GM12878 (cell line): Measurements from ENCODE around the gene SNCAIP.

Source experiments
- CEBPB ChIP-seq, 2 experiments: fragments of 150-350 bp in 1 of 2; IDR thresholded peaks; 2 replicates each; pipeline ENCODE4 v1.6.1; 2012 to 2014; ENCODE audit warnings: low read depth in 2 of 2, low read length in 2 of 2, borderline replicate concordance in 1 of 2, inconsistent platforms in 1 of 2
- GABPA ChIP-seq: IDR thresholded peaks from 2 replicates; pipeline ENCODE4 v1.6.1; 2014; ENCODE audit warnings: antibody characterized with exemption, low read depth, mild to moderate bottlenecking, inconsistent platforms
- POLR2A ChIP-seq: IDR thresholded peaks from 2 replicates; pipeline ENCODE4 v1.6.1; 2011; ENCODE audit warnings: low read depth, mild to moderate bottlenecking, low read length
- POU2F2 ChIP-seq: IDR thresholded peaks from 3 replicates; pipeline ENCODE4 v1.6.1; 2011; ENCODE audit warnings: low read depth, mild to moderate bottlenecking, low read length, borderline replicate concordance
- RFX5 ChIP-seq: IDR thresholded peaks from 2 replicates; pipeline ENCODE4 v1.6.1; 2011; ENCODE audit warnings: low read depth, low read length, improper control_type of control experiment
- SMAD1 ChIP-seq: fragments of 450-650 bp; IDR thresholded peaks from 2 replicates; pipeline ENCODE4 v1.6.1; 2018; ENCODE audit warnings: mild to moderate bottlenecking, low read depth; ENCODE audit not compliant: partially characterized antibody
- TAF1 ChIP-seq: IDR thresholded peaks from 2 replicates; pipeline ENCODE4 v1.6.1; 2011; ENCODE audit warnings: mild to moderate bottlenecking, low read depth, low read length, borderline replicate concordance
- YY1 ChIP-seq: IDR thresholded peaks from 2 replicates; pipeline ENCODE4 v1.6.1; 2011; ENCODE audit warnings: low read depth, mild to moderate bottlenecking, low read length
- TF ChIP-seq, protein P1 (sequence below): fragments of 150-350 bp; IDR thresholded peaks from 2 replicates; pipeline ENCODE4 v1.6.1; 2014; ENCODE audit warnings: mild to moderate bottlenecking, low read depth, low read length
- TF ChIP-seq, protein P2 (sequence below): fragments of 450-650 bp; IDR thresholded peaks from 2 replicates; pipeline ENCODE4 v1.6.1; 2018; ENCODE audit warnings: borderline replicate concordance, mild to moderate bottlenecking; ENCODE audit not compliant: partially characterized antibody
- TF ChIP-seq, protein P3 (sequence below): IDR thresholded peaks from 2 replicates; pipeline ENCODE4 v1.6.1; 2012; ENCODE audit warnings: mild to moderate bottlenecking, low read depth, low read length
- TF ChIP-seq, protein P4 (sequence below): IDR thresholded peaks from 2 replicates; pipeline ENCODE4 v1.6.1; 2012; ENCODE audit warnings: low read depth, low read length, improper control_type of control experiment
- TF ChIP-seq, protein P5 (sequence below): fragments of 450-650 bp; IDR thresholded peaks from 2 replicates; pipeline ENCODE4 v1.6.1; 2018; ENCODE audit warnings: mild to moderate bottlenecking, low read depth, moderate library complexity; ENCODE audit not compliant: partially characterized antibody

DNA sequence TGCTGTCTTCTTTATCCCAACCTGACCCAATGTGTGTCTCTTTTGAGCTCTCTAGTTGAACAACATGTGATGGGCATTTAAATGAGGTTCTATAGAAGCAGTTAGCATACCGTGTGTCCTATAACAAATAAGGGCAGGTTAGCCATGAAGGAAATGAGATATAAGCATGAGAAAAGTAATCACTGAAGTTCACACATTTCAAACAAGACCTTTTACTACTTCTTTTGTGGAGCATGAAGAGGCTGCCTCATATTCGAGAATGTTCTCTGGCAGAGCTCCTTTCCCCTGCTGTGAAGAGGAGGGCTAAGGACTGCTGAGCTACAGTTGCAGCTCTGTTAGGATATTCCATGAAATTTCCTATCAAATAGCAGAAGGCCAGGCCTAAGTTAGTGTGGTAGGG lies 15.2 kb upstream of the SNCAIP start:
- TF ChIP-seq CEBPB (IDR thresholded peaks at IDR 0.05; ENCODE audit: borderline replicate concordance in 1 of 2, low read depth in 2 of 2, low read length in 2 of 2) (no peak), POU2F2 (no peak), YY1 (no peak), TAF1 (no peak), GABPA (no peak), POLR2A (no peak), RFX5 (no peak), SMAD1 (no peak)
- TF ChIP-seq, protein P1, sequence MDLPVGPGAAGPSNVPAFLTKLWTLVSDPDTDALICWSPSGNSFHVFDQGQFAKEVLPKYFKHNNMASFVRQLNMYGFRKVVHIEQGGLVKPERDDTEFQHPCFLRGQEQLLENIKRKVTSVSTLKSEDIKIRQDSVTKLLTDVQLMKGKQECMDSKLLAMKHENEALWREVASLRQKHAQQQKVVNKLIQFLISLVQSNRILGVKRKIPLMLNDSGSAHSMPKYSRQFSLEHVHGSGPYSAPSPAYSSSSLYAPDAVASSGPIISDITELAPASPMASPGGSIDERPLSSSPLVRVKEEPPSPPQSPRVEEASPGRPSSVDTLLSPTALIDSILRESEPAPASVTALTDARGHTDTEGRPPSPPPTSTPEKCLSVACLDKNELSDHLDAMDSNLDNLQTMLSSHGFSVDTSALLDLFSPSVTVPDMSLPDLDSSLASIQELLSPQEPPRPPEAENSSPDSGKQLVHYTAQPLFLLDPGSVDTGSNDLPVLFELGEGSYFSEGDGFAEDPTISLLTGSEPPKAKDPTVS, result no peak
- TF ChIP-seq, protein P2, sequence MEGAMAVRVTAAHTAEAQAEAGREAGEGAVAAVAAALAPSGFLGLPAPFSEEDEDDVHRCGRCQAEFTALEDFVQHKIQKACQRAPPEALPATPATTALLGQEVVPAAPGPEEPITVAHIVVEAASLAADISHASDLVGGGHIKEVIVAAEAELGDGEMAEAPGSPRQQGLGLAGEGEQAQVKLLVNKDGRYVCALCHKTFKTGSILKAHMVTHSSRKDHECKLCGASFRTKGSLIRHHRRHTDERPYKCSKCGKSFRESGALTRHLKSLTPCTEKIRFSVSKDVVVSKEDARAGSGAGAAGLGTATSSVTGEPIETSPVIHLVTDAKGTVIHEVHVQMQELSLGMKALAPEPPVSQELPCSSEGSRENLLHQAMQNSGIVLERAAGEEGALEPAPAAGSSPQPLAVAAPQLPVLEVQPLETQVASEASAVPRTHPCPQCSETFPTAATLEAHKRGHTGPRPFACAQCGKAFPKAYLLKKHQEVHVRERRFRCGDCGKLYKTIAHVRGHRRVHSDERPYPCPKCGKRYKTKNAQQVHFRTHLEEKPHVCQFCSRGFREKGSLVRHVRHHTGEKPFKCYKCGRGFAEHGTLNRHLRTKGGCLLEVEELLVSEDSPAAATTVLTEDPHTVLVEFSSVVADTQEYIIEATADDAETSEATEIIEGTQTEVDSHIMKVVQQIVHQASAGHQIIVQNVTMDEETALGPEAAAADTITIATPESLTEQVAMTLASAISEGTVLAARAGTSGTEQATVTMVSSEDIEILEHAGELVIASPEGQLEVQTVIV, result no peak
- TF ChIP-seq, protein P3, sequence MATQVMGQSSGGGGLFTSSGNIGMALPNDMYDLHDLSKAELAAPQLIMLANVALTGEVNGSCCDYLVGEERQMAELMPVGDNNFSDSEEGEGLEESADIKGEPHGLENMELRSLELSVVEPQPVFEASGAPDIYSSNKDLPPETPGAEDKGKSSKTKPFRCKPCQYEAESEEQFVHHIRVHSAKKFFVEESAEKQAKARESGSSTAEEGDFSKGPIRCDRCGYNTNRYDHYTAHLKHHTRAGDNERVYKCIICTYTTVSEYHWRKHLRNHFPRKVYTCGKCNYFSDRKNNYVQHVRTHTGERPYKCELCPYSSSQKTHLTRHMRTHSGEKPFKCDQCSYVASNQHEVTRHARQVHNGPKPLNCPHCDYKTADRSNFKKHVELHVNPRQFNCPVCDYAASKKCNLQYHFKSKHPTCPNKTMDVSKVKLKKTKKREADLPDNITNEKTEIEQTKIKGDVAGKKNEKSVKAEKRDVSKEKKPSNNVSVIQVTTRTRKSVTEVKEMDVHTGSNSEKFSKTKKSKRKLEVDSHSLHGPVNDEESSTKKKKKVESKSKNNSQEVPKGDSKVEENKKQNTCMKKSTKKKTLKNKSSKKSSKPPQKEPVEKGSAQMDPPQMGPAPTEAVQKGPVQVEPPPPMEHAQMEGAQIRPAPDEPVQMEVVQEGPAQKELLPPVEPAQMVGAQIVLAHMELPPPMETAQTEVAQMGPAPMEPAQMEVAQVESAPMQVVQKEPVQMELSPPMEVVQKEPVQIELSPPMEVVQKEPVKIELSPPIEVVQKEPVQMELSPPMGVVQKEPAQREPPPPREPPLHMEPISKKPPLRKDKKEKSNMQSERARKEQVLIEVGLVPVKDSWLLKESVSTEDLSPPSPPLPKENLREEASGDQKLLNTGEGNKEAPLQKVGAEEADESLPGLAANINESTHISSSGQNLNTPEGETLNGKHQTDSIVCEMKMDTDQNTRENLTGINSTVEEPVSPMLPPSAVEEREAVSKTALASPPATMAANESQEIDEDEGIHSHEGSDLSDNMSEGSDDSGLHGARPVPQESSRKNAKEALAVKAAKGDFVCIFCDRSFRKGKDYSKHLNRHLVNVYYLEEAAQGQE, result no peak
- TF ChIP-seq, protein P4, sequence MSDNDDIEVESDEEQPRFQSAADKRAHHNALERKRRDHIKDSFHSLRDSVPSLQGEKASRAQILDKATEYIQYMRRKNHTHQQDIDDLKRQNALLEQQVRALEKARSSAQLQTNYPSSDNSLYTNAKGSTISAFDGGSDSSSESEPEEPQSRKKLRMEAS, result no peak
- TF ChIP-seq, protein P5, sequence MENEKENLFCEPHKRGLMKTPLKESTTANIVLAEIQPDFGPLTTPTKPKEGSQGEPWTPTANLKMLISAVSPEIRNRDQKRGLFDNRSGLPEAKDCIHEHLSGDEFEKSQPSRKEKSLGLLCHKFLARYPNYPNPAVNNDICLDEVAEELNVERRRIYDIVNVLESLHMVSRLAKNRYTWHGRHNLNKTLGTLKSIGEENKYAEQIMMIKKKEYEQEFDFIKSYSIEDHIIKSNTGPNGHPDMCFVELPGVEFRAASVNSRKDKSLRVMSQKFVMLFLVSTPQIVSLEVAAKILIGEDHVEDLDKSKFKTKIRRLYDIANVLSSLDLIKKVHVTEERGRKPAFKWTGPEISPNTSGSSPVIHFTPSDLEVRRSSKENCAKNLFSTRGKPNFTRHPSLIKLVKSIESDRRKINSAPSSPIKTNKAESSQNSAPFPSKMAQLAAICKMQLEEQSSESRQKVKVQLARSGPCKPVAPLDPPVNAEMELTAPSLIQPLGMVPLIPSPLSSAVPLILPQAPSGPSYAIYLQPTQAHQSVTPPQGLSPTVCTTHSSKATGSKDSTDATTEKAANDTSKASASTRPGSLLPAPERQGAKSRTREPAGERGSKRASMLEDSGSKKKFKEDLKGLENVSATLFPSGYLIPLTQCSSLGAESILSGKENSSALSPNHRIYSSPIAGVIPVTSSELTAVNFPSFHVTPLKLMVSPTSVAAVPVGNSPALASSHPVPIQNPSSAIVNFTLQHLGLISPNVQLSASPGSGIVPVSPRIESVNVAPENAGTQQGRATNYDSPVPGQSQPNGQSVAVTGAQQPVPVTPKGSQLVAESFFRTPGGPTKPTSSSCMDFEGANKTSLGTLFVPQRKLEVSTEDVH, result no peak
